ENCODE results near the gene SUGCT. TPM values are rescaled to one million over a fixed set of nuclear protein-coding genes. Genes with fewer than 3 reads are reported as not detected.
"Not testable (repeated sequence)": the region's sequence is repeated elsewhere in the genome, so short reads cannot be mapped to it uniquely, and the experiment has no call there.

SUGCT gene
- total RNA-seq, 2 donors from 2014 or later = 0.74 to 1.3 TPM

GRCh38 chr7:40230101-40230500 lies 95.3 kb downstream of the SUGCT start:
- no peak overlapping the region for H3K4me3 Mint-ChIP-seq
- no peaks in the 10 kb centered on the region for H3K9me3 Mint-ChIP-seq
- DNase-seq (ENCODE audit: low spot score) = no peak
- no peaks in the 10 kb centered on the region for H3K4me1 Mint-ChIP-seq (ENCODE audit: low read depth in 2 of 2)
- no peak overlapping the region for H3K27ac Mint-ChIP-seq
- no peak for ATAC-seq
- no peaks in the 10 kb centered on the region for H3K27me3 Mint-ChIP-seq
- no peaks in the 10 kb centered on the region for H3K36me3 Mint-ChIP-seq

GRCh38 chr7:40231796-40232195 lies 97.0 kb downstream of the SUGCT start:
- H3K9me3 Mint-ChIP-seq = no peaks in the 10 kb centered on the region
- no peaks in the 10 kb centered on the region for H3K36me3 Mint-ChIP-seq
- no peaks in the 10 kb centered on the region for H3K4me1 Mint-ChIP-seq (ENCODE audit: low read depth in 2 of 2)
- no peak for DNase-seq (ENCODE audit: low spot score)
- H3K27ac Mint-ChIP-seq = no peak overlapping the region
- H3K27me3 Mint-ChIP-seq = no peaks in the 10 kb centered on the region
- ATAC-seq = no peak
- no peak overlapping the region for H3K4me3 Mint-ChIP-seq

- ATAC-seq = no peak
- Mint-ChIP-seq H3K4me1 (ENCODE audit: low read depth in 2 of 2) (no peaks in the 10 kb centered on the region), H3K36me3 (no peaks in the 10 kb centered on the region), H3K27me3 (no peaks in the 10 kb centered on the region), H3K27ac (no peak overlapping the region), H3K4me3 (no peak overlapping the region), H3K9me3 (no peaks in the 10 kb centered on the region)
- no peak for DNase-seq (ENCODE audit: low spot score)
Measured at GRCh38 chr7:40232242-40232893, 97.6 kb downstream of the SUGCT start.

- ATAC-seq (no peak), DNase-seq (ENCODE audit: low spot score) (no peak)
- H3K27ac Mint-ChIP-seq = no peak overlapping the region
- H3K4me1 Mint-ChIP-seq (ENCODE audit: low read depth in 2 of 2) = no peaks in the 10 kb centered on the region
- no peaks in the 10 kb centered on the region for H3K27me3 Mint-ChIP-seq
- H3K4me3 Mint-ChIP-seq = no peak overlapping the region
- H3K9me3 Mint-ChIP-seq = no peaks in the 10 kb centered on the region
- H3K36me3 Mint-ChIP-seq = no peaks in the 10 kb centered on the region
Measured at GRCh38 chr7:40234046-40234445, 99.2 kb downstream of the SUGCT start.

GRCh38 chr7:40234666-40235065 lies 99.9 kb downstream of the SUGCT start:
- no peak overlapping the region for H3K4me3 Mint-ChIP-seq
- ATAC-seq (no peak), DNase-seq (ENCODE audit: low spot score) (no peak)
- no peaks in the 10 kb centered on the region for H3K9me3 Mint-ChIP-seq
- no peak overlapping the region for H3K27ac Mint-ChIP-seq
- H3K27me3 Mint-ChIP-seq = no peaks in the 10 kb centered on the region
- no peaks in the 10 kb centered on the region for H3K4me1 Mint-ChIP-seq (ENCODE audit: low read depth in 2 of 2)
- H3K36me3 Mint-ChIP-seq = no peaks in the 10 kb centered on the region

- Mint-ChIP-seq H3K36me3 (no peaks in the 10 kb centered on the region), H3K9me3 (no peaks in the 10 kb centered on the region), H3K4me1 (ENCODE audit: low read depth in 2 of 2) (no peaks in the 10 kb centered on the region), H3K4me3 (no peak overlapping the region), H3K27me3 (no peaks in the 10 kb centered on the region), H3K27ac (no peak overlapping the region)
- DNase-seq (ENCODE audit: low spot score) = no peak
- ATAC-seq = no peak
Measured at GRCh38 chr7:40237731-40238130, 102.9 kb downstream of the SUGCT start.

- DNase-seq (ENCODE audit: low spot score) (no peak), ATAC-seq (no peak)
- Mint-ChIP-seq H3K27me3 (no peaks in the 10 kb centered on the region), H3K9me3 (no peaks in the 10 kb centered on the region), H3K4me3 (no peak overlapping the region), H3K27ac (no peak overlapping the region), H3K36me3 (no peaks in the 10 kb centered on the region), H3K4me1 (ENCODE audit: low read depth in 2 of 2) (no peaks in the 10 kb centered on the region)
Measured at GRCh38 chr7:40239755-40240303, 105.0 kb downstream of the SUGCT start.

- ATAC-seq (no peak), DNase-seq (ENCODE audit: low spot score) (no peak)
- Mint-ChIP-seq H3K9me3 (no peaks in the 10 kb centered on the region), H3K27me3 (no peaks in the 10 kb centered on the region), H3K27ac (no peak overlapping the region), H3K4me1 (ENCODE audit: low read depth in 2 of 2) (no peaks in the 10 kb centered on the region), H3K36me3 (no peaks in the 10 kb centered on the region), H3K4me3 (no peak overlapping the region)
Measured at GRCh38 chr7:40243076-40243475, 108.3 kb downstream of the SUGCT start.

GRCh38 chr7:40244226-40244625 lies 109.4 kb downstream of the SUGCT start:
- Mint-ChIP-seq H3K4me1 (ENCODE audit: low read depth in 2 of 2) (no peaks in the 10 kb centered on the region), H3K36me3 (no peaks in the 10 kb centered on the region), H3K4me3 (no peak overlapping the region), H3K27me3 (no peaks in the 10 kb centered on the region), H3K9me3 (no peaks in the 10 kb centered on the region), H3K27ac (no peak overlapping the region)
- DNase-seq (ENCODE audit: low spot score) (no peak), ATAC-seq (no peak)

- no peaks in the 10 kb centered on the region for H3K36me3 Mint-ChIP-seq
- H3K4me3 Mint-ChIP-seq = no peak overlapping the region
- H3K9me3 Mint-ChIP-seq = no peaks in the 10 kb centered on the region
- DNase-seq (ENCODE audit: low spot score) (no peak), ATAC-seq (no peak)
- H3K4me1 Mint-ChIP-seq (ENCODE audit: low read depth in 2 of 2) = no peaks in the 10 kb centered on the region
- H3K27ac Mint-ChIP-seq = no peak overlapping the region
- peaks cover 0 to 2% of the 10 kb centered on the region in 2 donors for H3K27me3 Mint-ChIP-seq
Measured at GRCh38 chr7:40248681-40249080, 113.9 kb downstream of the SUGCT start.

- H3K27ac Mint-ChIP-seq; H3K27me3 Mint-ChIP-seq; DNase-seq (ENCODE audit: low spot score); H3K9me3 Mint-ChIP-seq; ATAC-seq; H3K4me3 Mint-ChIP-seq; H3K36me3 Mint-ChIP-seq; H3K4me1 Mint-ChIP-seq (ENCODE audit: low read depth in 2 of 2): not testable (repeated sequence)
Measured at GRCh38 chr7:40253444-40253843, 118.6 kb downstream of the SUGCT start.

GRCh38 chr7:40263752-40264390 lies 129.1 kb downstream of the SUGCT start:
- Mint-ChIP-seq H3K27ac (no peak overlapping the region), H3K9me3 (no peaks in the 10 kb centered on the region), H3K36me3 (no peaks in the 10 kb centered on the region), H3K27me3 (peaks cover 0 to 5% of the 10 kb centered on the region in 2 donors), H3K4me1 (ENCODE audit: low read depth in 2 of 2) (no peaks in the 10 kb centered on the region), H3K4me3 (no peak overlapping the region)
- DNase-seq (ENCODE audit: low spot score) = no peak
- no peak for ATAC-seq

- Mint-ChIP-seq H3K4me3 (no peak overlapping the region), H3K27ac (no peak overlapping the region), H3K9me3 (peaks cover 4% of the 10 kb centered on the region), H3K27me3 (peaks cover 0 to 9% of the 10 kb centered on the region in 2 donors), H3K4me1 (ENCODE audit: low read depth in 2 of 2) (no peaks in the 10 kb centered on the region), H3K36me3 (no peaks in the 10 kb centered on the region)
- DNase-seq (ENCODE audit: low spot score) = no peak
- ATAC-seq = no peak
Measured at GRCh38 chr7:40267583-40267982, 132.8 kb downstream of the SUGCT start.

GRCh38 chr7:40268810-40269209 lies 134.0 kb downstream of the SUGCT start:
- not testable (repeated sequence) for H3K36me3 Mint-ChIP-seq; ATAC-seq; H3K4me3 Mint-ChIP-seq; H3K27me3 Mint-ChIP-seq; H3K4me1 Mint-ChIP-seq (ENCODE audit: low read depth in 2 of 2); H3K27ac Mint-ChIP-seq; DNase-seq (ENCODE audit: low spot score); H3K9me3 Mint-ChIP-seq

All from natural killer cell treated with Interleukin-12 subunit alpha and Interleukin-12 subunit beta and Interleukin-15 and Interleukin-18, amount 100 ng/mL, for 72 hours (primary cell).